MG63 (cell line): Measurements from ENCODE around the gene TNPO1. TPM values are rescaled to one million over a fixed set of nuclear protein-coding genes. Genes with fewer than 3 reads are reported as not detected.

ENCODE experiments used
- DNase-seq: peaks from one replicate; pipeline ENCODE4 v3.0.0-alpha.2; 2020
- H3K27me3 ChIP-seq: fragments of 250-450 bp; sonication (Bioruptor Pico); 2 replicates; pipeline ENCODE4 v1.5.1; 2020; ENCODE audit warnings: mild to moderate bottlenecking, moderate library complexity
- H3K36me3 ChIP-seq: fragments of 250-450 bp; sonication (Bioruptor Pico); 2 replicates; pipeline ENCODE4 v1.5.1; 2020; ENCODE audit warnings: mild to moderate bottlenecking, moderate library complexity
- H3K4me3 ChIP-seq: fragments of 250-450 bp; sonication (Bioruptor Pico); 2 replicates; pipeline ENCODE4 v1.5.1; 2020; ENCODE audit warnings: mild to moderate bottlenecking, moderate library complexity
- H3K9me3 ChIP-seq: fragments of 250-450 bp; sonication (Bioruptor Pico); 2 replicates; pipeline ENCODE4 v1.5.1; 2020; ENCODE audit warnings: mild to moderate bottlenecking, moderate library complexity
- total RNA-seq: library from RNA; depleted of rRNA; stranded (reverse); fragments of >200 nt; shearing (Covaris generic); gene quantifications from 2 replicates; pipeline ENCODE4 v1.2.3, GENCODE V29; 2014; ENCODE audit warnings: low replicate concordance

Gene TNPO1
- total RNA-seq, 1 experiment from 2014 or later: 90.5 TPM

DNA sequence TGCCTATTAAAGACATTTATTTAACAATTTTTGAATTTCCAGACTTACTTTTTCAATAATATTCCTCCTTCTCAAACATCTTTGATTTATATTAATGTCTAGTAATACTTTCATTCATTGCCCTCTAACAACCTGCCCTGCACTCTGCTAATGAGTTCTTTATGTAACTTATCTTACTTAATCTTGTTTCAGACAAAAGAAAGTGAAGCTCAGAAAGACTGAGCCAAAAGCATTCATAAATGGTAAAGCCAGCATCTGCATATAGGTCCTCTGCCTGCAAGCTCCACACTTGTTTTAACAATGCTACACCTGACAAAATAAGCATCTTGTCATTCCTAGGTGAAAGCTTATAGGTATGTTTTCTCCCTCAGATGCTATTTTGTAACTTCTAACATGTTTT lies 2.4 kb upstream of the TNPO1 start:
- H3K4me3 ChIP-seq: no peak overlapping the region
- no peaks in the 10 kb centered on the region for H3K36me3 ChIP-seq
- H3K9me3 ChIP-seq: no peaks in the 10 kb centered on the region
- no peaks in the 10 kb centered on the region for H3K27me3 ChIP-seq
- no peak for DNase-seq

DNA sequence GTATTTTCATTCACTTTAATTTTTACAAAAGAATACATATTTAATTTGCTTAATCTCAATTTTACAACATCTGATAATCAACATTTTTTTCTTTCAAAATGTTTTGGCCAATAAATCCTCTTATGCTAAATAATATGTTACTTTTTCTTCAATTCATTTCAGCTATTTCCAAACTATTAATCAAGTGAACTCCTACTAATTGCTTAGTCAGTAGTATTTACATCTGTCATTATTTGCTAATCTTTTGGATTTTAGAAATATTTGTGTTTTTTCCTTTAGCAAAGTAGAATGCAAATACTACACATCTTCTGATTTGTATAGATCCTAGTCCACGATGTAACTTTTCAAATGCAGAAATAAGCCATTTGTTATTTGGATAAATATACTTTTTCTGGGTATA lies 1.6 kb upstream of the TNPO1 start:
- no peak overlapping the region for H3K4me3 ChIP-seq

DNA sequence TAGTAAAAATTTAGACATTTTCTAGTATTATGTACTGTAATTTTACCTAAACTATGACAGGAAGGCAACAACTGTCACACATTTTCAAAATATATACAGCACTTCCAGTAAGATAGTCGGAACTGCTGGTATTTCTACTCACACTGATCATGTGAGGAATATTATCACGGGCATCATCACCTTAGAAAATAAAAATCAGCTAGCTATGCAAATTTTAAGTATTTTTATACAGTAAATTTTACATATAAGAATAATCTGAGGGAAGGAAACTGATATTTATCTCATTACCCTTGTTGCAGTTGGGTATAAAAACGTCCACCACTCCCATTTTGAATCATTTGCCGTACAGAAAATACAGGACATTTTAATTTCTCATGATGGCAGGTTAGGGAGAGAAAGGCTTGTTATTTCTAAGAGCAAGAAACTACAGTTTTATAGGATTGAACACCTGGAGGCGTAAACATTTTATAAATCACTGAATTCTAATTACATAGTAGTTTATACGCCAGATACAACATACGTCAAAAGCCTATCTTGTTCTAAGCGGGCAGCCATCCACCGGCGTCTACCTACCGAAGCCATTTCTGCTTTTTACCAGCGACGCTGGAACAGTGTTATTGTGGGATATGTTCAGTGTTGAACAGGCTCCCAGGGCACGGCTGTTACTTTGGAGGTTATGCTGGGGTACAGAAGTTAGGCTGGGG lies 729 bp upstream of the TNPO1 start:
- Histone ChIP-seq H3K4me3 (peak overlapping the region; percentile 78), H3K36me3 (peaks cover 2% of the 10 kb centered on the region; the same call in 1 of the 2 replicates), H3K27me3 (no peaks in the 10 kb centered on the region), H3K9me3 (no peaks in the 10 kb centered on the region)
- DNase-seq: no peak

More for the DNA sequence above, 1.6 kb upstream of the TNPO1 start:
- DNase-seq: no peak
- Histone ChIP-seq H3K27me3 (no peaks in the 10 kb centered on the region), H3K9me3 (no peaks in the 10 kb centered on the region), H3K36me3 (no peaks in the 10 kb centered on the region)

DNA sequence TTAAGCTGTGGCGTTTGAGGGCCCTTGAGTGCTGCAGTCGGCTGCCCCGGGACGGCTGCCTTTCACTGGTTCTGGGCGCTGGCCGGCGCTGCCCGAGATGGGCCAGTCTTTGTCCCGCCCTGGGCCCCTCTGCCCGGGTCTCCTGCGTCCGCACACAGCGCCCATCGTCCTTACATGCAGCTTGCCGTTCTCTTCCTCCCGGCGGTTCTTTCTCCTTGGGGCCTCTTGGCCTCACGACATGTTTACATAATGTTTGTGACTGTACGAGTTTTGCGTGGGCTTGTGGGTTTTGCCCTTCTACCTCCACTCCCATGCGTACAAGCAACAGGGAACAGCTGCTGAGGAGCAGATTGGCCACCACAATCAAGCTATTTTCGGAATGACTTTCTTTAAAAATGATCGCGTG lies 618 bp downstream of the TNPO1 start:
- Histone ChIP-seq H3K4me3 (peak overlapping the region; percentile 78), H3K27me3 (no peaks in the 10 kb centered on the region), H3K9me3 (no peaks in the 10 kb centered on the region), H3K36me3 (peaks cover 3% of the 10 kb centered on the region; the same call in 1 of the 2 replicates)
- peak; percentile 56 for DNase-seq

DNA sequence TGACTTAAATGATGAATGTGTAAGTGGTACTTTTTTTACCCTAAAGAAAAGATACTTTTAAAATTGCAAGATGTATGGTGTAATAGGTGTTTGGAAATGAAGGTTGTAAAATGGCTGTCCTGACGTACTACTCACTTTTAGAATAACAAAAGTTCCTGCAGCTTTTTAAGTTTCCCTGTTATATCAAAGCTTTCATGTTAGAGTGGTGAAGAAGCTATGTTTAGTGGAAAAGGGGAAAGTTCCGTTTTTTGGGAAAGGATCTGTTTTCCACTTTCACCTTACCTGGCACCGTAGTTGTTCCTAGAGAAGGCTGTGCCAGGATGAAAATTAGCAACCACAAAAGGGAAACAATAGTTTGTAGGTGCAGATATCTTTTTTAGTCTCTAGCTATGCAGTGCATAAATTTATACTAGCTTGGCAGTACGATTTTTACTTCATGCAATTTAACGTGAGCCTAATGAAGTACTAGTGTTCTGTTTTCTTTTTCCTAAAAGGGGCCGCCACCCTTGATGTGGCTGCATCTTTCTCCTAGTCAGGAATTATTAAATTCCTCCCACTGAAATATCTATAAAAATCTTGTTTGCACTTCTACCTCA lies 1.3 kb downstream of the TNPO1 start:
- Histone ChIP-seq H3K4me3 (peak overlapping the region; percentile 78), H3K27me3 (no peaks in the 10 kb centered on the region), H3K9me3 (no peaks in the 10 kb centered on the region), H3K36me3 (peaks cover 3% of the 10 kb centered on the region; the same call in 1 of the 2 replicates)
- DNase-seq: no peak

DNA sequence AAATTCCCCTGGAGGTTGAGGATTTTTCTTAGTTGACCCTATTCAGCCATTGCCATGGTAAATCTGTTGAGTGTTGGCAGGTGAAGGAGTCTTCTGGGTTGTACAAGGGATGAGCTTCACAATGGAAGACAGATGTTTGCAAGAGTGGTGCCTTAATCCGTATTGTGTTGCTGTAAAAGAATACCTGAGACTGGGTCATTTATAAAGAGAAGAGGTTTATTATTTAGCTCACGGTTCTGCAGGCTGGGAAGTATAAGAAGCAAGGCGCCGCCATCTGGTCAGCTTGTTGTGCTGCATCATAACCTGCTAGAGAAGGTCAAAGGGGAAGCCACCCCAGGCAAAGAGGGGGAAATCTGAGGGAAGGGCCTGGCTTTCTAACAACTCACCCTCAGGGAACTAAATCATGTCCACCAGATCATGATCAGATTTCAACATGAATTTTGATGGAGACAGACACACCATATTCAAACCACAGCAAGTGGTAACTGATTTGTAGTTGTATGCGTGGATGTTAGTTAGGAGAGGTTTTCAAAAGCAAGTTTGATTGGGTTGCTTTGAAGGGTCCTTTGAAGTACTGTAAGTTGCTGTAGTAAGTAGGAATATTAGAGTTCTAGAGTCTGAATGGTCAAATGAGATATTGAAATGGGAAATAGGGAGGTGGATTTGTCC lies 2.5 kb downstream of the TNPO1 start:
- DNase-seq: peak; percentile 65
- peak overlapping the region; percentile 78 for H3K4me3 ChIP-seq

DNA sequence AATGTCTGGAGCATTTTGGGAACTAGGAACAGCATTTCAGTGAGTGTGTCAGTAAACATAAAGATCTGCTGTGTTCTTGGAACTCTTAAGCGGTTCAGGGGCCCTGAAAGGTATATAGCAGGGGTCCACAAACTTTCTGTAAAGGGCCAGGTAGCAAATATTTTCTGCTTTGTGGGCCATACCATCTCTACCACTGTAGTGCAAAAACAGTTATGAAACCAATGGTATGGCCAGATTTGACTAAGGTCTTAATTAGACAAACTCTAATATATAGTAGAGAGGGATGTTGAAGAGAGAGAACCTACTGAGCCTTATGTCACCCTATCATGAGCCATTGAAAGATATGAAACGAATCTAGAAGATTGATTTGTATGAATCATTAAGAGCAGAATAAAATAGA lies 5.3 kb downstream of the TNPO1 start:
- DNase-seq: no peak
- no peaks in the 10 kb centered on the region for H3K27me3 ChIP-seq
- no peak overlapping the region for H3K4me3 ChIP-seq
- no peaks in the 10 kb centered on the region for H3K9me3 ChIP-seq
- H3K36me3 ChIP-seq: peaks cover 3% of the 10 kb centered on the region; the same call in 1 of the 2 replicates

More for the DNA sequence above, 2.5 kb downstream of the TNPO1 start:
- no peaks in the 10 kb centered on the region for H3K27me3 ChIP-seq
- no peaks in the 10 kb centered on the region for H3K9me3 ChIP-seq
- peaks cover 3% of the 10 kb centered on the region; the same call in 1 of the 2 replicates for H3K36me3 ChIP-seq

DNA sequence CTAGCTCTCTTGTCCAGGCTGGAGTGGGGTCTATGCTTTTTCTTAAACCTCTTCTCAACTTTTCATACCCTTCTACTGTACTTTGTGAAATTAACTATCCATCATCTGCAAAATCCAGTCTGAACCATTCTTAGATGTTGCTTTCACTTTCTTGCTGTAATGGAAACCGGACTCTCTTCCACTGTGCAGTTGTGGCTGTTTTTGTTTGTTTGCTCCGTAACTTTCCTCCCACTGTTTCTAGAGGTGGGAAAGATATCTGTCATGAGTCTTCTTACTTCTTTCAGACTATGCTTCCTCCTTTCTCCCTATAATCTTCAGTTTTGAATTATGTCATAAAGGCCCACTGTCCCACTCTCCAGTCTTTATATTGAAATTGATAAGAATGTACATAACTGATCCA lies 6.5 kb downstream of the TNPO1 start:
- no peak overlapping the region for H3K4me3 ChIP-seq
- H3K27me3 ChIP-seq: no peaks in the 10 kb centered on the region
- H3K36me3 ChIP-seq: peaks cover 3% of the 10 kb centered on the region; the same call in 1 of the 2 replicates
- no peak for DNase-seq
- H3K9me3 ChIP-seq: no peaks in the 10 kb centered on the region

DNA sequence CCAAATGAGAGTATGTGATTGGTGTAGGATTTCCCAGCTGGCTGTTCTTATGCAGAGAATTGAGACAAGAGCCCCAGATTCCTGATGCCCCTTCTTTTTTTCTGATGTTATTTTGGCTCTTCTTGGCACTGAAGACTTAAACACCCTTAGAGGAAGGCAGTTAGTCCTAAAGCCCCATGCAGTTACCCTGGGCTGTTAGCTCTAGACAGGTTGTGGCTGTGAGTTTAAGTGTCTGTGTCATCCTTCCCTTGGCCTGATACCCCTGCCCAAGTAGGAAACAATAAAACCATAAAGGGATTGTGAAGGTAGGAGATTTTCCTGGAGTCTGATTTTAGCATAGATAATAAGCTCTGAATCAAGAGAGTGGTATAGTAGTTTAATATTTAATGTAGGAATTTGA lies 13.2 kb downstream of the TNPO1 start:
- H3K9me3 ChIP-seq: no peaks in the 10 kb centered on the region
- DNase-seq: no peak
- H3K4me3 ChIP-seq: no peak overlapping the region
- H3K36me3 ChIP-seq: no peaks in the 10 kb centered on the region; the same call in 1 of the 2 replicates
- H3K27me3 ChIP-seq: no peaks in the 10 kb centered on the region

DNA sequence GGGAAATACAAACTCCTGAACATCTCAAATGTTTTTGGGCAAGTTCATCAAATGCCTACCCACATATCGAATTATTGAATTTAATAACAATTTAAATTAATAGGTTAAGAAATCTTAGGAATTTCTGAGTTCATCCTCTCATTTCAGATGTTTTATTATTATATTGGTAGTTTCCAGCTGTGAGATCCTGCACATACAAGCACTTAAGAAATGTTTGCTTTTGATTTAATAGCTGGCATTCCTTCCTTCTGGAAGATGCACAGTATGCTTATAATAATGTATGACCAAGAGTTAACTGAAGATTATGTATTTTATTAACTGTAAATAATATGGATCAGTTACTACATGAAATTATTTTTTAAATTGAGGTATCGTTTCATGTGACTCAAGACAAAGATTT lies 13.9 kb downstream of the TNPO1 start:
- no peaks in the 10 kb centered on the region; the same call in 1 of the 2 replicates for H3K36me3 ChIP-seq
- H3K4me3 ChIP-seq: no peak overlapping the region
- H3K27me3 ChIP-seq: no peaks in the 10 kb centered on the region
- no peak for DNase-seq
- no peaks in the 10 kb centered on the region for H3K9me3 ChIP-seq

DNA sequence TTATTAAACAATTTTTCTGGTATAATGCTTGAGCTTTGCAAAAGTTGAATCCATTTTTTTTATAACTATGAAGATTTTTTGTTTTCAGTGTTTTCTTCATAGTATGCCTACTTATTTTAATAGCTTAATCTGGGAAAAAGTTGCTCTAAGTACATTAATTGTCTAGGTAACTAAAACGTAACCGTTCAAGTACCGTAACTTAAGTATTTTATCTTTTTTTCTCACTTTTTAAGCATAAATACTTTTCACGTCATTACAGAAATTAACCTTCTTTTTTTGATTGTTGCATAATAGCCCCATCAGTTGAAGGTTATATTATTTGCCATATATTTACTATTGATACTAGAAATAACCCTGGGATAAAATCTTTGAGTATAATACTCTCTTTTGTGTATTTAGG lies 15.2 kb downstream of the TNPO1 start:
- H3K36me3 ChIP-seq: no peaks in the 10 kb centered on the region; the same call in 1 of the 2 replicates
- H3K9me3 ChIP-seq: no peaks in the 10 kb centered on the region
- DNase-seq: no peak
- no peak overlapping the region for H3K4me3 ChIP-seq
- H3K27me3 ChIP-seq: no peaks in the 10 kb centered on the region

DNA sequence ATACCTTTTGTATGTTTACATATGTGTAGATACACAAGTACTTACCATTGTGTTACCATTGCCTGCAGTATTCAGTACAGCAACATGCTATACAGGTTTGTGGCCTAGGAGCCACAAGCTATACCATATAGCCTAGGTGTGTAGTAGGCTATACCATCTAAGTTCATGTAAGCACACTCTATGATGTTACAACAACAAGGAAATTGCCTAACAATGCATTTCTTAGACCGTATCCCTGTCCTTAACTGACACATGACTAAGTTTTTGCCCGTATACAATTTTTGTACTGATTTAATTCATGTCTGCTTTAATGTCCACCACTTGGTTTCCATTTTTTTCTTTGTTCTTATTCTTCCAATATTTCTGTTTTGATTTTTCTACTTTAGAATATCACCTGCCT lies 18.5 kb downstream of the TNPO1 start:
- no peak for DNase-seq

DNA sequence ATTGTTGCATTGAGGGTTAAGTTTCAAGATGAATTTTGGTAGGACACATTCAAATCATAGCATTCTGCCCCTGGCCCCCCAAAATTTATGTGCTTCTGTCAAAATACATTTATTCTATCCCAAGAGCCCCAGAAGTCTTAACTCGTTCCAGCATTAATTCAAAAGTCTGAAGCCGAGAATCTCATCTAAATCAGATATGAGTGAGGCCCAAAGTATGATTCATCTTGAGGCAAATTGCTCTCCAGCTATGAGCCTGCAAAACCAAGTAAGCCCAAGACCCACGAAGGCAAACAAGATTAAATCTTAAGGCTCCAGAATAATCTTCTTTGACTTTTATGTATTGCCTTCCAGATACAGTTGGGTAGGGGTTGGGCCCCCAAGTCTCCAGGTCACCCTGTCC lies 19.2 kb downstream of the TNPO1 start:
- H3K9me3 ChIP-seq: no peaks in the 10 kb centered on the region
- H3K4me3 ChIP-seq: no peak overlapping the region
- H3K27me3 ChIP-seq: no peaks in the 10 kb centered on the region
- no peaks in the 10 kb centered on the region; the same call in 1 of the 2 replicates for H3K36me3 ChIP-seq
- no peak for DNase-seq

More for the DNA sequence above, 18.5 kb downstream of the TNPO1 start:
- H3K9me3 ChIP-seq: no peaks in the 10 kb centered on the region
- H3K27me3 ChIP-seq: no peaks in the 10 kb centered on the region
- no peaks in the 10 kb centered on the region; the same call in 1 of the 2 replicates for H3K36me3 ChIP-seq
- H3K4me3 ChIP-seq: no peak overlapping the region

DNA sequence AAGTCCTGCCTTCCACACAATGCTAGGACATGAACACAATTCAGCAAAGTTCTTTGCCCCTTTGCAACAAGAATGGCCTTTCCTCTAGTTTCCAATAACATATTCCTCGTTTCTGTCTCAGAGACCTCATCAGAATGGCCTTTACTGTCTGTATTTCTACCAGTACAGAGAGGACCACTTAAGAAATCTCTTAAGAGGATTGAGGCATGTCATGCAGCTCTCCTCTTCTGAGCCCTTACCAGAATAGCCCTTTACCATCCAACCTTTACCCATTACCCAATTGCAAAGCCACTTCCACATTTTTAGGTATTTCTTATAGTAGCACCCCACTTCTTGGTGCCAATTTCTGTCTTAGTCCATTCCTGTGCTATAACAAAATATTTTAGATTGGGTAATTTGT lies 20.3 kb downstream of the TNPO1 start:
- Histone ChIP-seq H3K9me3 (no peaks in the 10 kb centered on the region), H3K4me3 (no peak overlapping the region), H3K27me3 (no peaks in the 10 kb centered on the region), H3K36me3 (no peaks in the 10 kb centered on the region; the same call in 1 of the 2 replicates)
- DNase-seq: no peak

DNA sequence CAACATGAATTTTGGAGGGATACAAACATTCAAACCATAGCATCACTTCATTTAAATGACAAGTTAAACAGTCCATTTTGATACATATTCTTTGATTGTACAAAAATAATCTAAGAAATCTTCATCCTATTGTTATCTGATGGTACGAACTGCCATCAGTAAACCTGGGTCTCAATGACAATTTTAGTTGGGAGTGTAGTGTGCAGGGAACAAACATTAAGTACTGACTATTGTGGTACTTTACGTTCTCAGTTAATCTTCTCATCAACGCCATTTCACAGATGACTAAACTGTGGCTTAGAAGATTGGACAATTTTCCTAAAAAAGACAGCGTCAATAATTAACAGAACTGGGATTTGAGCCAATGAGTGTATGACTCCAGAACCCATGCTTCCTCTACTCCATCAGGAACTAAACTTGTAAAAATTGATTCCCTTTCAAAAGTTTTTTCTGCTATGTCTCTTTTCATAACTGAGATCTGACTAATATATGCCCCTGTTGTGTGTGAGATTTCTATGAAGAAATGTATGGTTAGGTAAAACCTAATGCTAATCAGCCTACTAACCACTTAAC lies 21.1 kb downstream of the TNPO1 start:
- no peaks in the 10 kb centered on the region for H3K36me3 ChIP-seq
- no peak for DNase-seq
- no peaks in the 10 kb centered on the region for H3K9me3 ChIP-seq
- H3K27me3 ChIP-seq: no peaks in the 10 kb centered on the region
- no peak overlapping the region for H3K4me3 ChIP-seq

DNA sequence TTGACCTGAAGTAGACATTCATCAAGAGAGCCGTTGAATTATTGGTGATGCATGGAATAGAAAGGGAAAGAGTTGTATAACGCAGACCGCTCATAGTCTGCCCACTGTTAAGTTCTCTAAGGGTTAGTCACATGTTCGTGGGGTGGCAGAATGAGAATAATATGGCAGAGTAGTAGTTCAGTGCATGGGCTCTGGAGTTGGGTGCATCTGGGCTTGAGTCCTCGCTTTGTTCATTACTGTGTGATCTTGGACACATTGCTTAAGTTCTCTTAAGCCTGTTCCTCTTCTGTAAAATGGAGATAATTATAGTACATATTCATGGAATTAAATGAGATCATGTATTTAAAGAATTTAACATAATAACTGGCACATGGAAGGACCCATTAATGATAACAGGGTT lies 23.6 kb downstream of the TNPO1 start:
- no peaks in the 10 kb centered on the region for H3K36me3 ChIP-seq
- H3K27me3 ChIP-seq: no peaks in the 10 kb centered on the region
- DNase-seq: no peak
- H3K4me3 ChIP-seq: no peak overlapping the region
- no peaks in the 10 kb centered on the region for H3K9me3 ChIP-seq
